ENCODE results near the gene UBE2E2.

UBE2E2 gene

GRCh38 chr3:23550402-23550801, 347.3 kb downstream of the UBE2E2 start:
- in situ Hi-C loops (cut with HindIII; ENCODE audit: low sequenced_read_pairs): no loop called here

GRCh38 chr3:23552506-23552905, 349.4 kb downstream of the UBE2E2 start:
- in situ Hi-C loops (cut with HindIII; ENCODE audit: low sequenced_read_pairs): no loop called here

DNA sequence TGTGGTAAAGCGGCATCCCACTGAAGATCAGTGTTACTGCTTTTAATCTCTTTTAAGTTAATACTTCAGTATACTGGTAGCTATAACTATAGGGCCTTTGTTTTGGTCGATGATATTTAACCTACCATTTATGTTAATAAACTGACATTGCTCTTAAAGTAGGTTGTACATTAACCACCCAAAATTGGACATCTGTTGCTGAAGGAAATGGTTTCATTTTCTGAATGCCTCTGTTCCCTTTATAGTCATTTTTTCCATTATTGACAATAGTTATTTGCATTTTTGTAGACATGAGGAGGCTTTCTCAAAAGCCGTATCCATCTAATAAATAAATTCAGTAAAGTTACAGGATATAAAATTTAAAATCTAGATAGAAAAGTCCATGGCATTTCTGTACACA, 350.2 kb downstream of the UBE2E2 start:
- in situ Hi-C loops (cut with HindIII; ENCODE audit: low sequenced_read_pairs): no loop called here

GRCh38 chr3:23565041-23565775, 362.1 kb downstream of the UBE2E2 start:
- in situ Hi-C loops (cut with HindIII; ENCODE audit: low sequenced_read_pairs): no loop called here

GRCh38 chr3:23566499-23566898, 363.4 kb downstream of the UBE2E2 start:
- in situ Hi-C loops (cut with HindIII; ENCODE audit: low sequenced_read_pairs): no loop called here

- in situ Hi-C loops (cut with HindIII; ENCODE audit: low sequenced_read_pairs): no loop called here
Measured at GRCh38 chr3:23567917-23568316, 364.8 kb downstream of the UBE2E2 start.

DNA sequence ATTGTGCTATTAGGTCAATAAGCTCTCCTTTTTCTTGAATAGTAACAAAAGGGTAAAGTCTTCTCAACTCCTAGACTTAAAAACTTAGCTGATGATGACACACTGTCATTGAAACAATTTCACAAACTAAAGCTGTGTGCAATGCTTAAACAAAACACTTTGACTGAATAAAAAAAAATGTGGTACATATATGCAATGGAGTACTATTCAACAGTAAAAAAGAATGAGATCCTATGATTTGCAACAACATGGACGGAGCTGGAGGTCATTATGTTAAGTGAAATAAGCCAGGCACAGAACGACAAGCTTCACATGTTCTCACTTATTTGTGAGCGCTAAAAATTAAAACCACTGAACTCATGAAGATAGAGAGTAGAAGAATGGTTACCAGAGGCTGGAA, 370.7 kb downstream of the UBE2E2 start:
- in situ Hi-C loops (cut with HindIII; ENCODE audit: low sequenced_read_pairs): loop anchor here (5.0 kb wide), 1 partner anchor 67 kb away; no protein-coding TSS in a partner anchor

GRCh38 chr3:23574822-23575315, 371.7 kb downstream of the UBE2E2 start:
- in situ Hi-C loops (cut with HindIII; ENCODE audit: low sequenced_read_pairs): loop anchor here (5.0 kb wide), 1 partner anchor 68 kb away; no protein-coding TSS in a partner anchor

- in situ Hi-C loops (cut with HindIII; ENCODE audit: low sequenced_read_pairs): no loop called here
Measured at GRCh38 chr3:23575697-23576096, 372.6 kb downstream of the UBE2E2 start.

- in situ Hi-C loops (cut with HindIII; ENCODE audit: low sequenced_read_pairs): no loop called here
Measured at GRCh38 chr3:23576379-23576959, 373.3 kb downstream of the UBE2E2 start.

GRCh38 chr3:23580096-23580713, 377.1 kb downstream of the UBE2E2 start:
- in situ Hi-C loops (cut with HindIII; ENCODE audit: low sequenced_read_pairs): no loop called here

DNA sequence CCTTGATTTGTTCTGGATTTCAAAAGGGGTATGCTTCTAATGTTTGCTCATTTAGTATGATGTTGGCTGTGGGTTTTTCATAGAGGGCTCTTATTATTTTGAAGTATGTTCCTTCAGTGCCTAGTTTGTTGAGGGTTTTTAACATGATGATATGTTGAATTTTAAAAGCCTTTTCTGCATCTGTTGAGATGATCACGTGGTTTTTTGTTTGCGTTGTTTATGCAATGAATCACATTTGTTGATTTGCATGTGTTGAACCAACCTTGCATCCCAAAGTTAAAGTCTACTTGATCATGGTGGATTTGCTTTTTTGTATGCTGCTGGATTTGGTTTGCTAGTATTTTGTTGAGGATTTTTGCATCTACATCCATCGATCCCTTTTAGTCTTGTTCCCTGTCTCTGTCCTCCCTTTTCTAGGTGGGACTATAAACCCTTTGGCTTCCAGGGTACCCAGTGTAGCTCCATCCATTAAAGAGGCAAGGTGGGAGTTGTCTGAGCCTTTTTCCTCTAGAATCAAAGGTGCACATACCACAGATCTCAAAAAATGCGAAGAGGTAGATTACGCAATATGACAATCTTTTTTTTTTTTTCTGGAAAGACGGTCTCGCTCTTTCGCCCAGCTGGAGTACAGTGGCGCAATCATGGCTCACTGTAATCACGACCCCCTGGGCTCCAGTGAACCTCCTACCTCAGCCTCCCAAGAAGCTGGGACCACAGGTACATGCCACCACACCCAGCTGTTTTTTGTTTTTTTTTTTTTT, 381.0 kb downstream of the UBE2E2 start:
- in situ Hi-C loops (cut with HindIII; ENCODE audit: low sequenced_read_pairs): no loop called here

DNA sequence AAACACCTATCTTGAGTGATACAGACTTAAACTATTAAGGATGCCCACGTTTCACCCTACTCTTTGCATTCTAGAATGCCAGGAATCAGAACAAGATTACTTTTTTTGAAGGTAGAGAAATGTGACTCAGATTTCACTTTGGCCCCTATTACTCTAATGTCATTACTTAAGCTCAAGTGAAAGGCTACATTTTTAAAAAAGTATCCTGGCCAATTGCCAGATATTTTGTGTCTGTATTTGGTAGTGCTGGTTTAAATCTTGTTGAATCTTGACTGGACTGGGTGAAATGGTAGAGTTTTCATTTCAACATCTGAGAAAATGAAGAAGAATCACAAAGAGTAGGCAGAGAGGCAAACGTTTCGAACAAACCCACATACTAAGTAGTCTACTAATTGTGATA, 384.4 kb downstream of the UBE2E2 start:
- in situ Hi-C loops (cut with HindIII; ENCODE audit: low sequenced_read_pairs): no loop called here

DNA sequence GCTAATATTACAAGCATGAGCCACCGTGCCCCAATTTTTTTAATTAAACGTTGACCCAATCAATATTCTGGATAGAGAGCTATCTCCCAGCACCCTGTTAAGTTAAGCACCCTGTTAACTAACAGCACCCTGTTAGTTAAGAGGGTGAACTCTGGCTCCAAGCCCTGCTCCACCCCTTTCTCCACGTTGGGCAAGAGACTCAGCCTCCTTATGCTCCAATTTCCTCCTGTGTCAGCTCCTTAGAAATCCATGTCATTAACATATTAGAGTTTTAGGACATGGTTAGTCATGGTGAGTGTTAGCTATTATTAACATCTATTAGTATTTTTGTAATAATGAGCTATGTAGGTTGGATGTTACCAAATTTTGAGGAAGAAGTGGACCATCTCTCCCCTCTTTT, 385.4 kb downstream of the UBE2E2 start:
- in situ Hi-C loops (cut with HindIII; ENCODE audit: low sequenced_read_pairs): no loop called here

DNA sequence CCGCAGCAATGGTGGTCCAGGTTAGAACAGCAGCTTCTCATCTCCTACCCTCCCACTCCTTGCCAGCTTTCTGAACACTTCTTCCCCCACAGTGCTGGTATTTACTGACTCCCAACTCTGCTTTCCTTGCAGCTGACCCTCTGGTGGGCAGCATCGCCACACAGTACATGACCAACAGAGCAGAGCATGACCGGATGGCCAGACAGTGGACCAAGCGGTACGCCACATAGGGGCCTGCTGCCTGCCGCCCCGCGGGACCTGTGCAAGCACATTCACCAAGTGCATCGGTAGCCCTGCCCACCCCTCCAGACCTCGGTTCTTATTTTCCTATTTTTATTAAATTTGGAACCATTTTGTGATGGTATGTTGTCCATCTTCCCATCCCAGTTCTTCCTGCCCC, 386.5 kb downstream of the UBE2E2 start:
- in situ Hi-C loops (cut with HindIII; ENCODE audit: low sequenced_read_pairs): loop anchor here (5.0 kb wide), 2 partner anchors 42 to 48 kb away; no protein-coding TSS in a partner anchor

GRCh38 chr3:23590424-23591273, 387.5 kb downstream of the UBE2E2 start:
- in situ Hi-C loops (cut with HindIII; ENCODE audit: low sequenced_read_pairs): loop anchor here (5.0 kb wide), 2 partner anchors 43 to 47 kb away; no protein-coding TSS in a partner anchor

GRCh38 chr3:23591374-23591773, 388.2 kb downstream of the UBE2E2 start:
- in situ Hi-C loops (cut with HindIII; ENCODE audit: low sequenced_read_pairs): loop anchor here (5.0 kb wide), 2 partner anchors 44 to 46 kb away; no protein-coding TSS in a partner anchor

DNA sequence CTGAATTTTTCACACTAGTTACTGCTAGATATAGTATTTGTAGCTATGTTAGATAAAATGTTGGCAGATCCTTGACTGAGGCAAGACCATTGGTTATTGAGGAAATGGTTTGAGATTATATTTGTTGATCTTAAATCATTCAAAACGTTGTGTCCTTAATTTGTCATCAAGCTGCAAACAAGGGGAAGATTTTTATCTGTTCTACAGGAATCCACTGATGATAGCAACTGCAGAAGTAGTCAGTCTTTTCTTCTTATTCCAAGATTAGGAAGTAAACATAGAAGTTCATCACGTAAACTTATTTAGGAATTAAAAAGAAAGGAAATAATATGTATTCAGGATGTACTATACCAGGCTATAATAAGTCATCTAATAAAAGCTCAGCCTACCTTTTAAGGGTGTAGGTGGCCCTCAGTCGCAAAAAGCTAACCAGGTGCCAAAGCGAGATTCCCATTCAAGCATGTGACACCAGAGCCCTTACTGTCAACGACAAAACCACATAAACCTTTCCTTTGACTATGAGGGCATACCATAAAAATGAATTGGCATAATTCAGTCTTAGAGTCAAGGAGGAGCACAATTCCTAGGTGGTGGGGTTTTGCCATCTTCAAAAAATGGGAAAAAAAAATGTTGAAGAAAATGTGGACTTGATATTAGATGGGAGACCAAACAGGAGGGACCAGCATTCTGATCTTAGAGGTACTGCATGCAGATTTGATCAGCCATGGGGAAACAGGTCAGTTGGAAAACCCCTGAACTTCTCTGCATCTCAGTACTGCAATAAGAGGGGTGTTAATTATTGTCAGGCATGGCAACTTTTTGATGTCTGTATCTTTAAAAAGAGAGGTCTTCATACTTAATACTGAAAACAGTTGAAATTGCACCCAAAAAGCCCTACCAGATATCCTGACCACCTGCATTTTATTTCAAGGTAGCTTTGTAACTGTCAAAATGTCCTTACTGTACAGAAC, 390.1 kb downstream of the UBE2E2 start:
- in situ Hi-C loops (cut with HindIII; ENCODE audit: low sequenced_read_pairs): loop anchor here (5.0 kb wide), 2 partner anchors 44 to 46 kb away; no protein-coding TSS in a partner anchor

GRCh38 chr3:23594066-23594465, 390.9 kb downstream of the UBE2E2 start:
- in situ Hi-C loops (cut with HindIII; ENCODE audit: low sequenced_read_pairs): loop anchor here (5.0 kb wide), 2 partner anchors 43 to 47 kb away; no protein-coding TSS in a partner anchor
